Peyer's patch (tissue), 4 donors: ENCODE results near the gene STIP1.

Experiments
- POLR2A ChIP-seq, 2 donors: fragments of 450-650 bp; IDR thresholded peaks; one replicate each; pipeline ENCODE4 v1.5.1; 2017; ENCODE audit warnings: antibody characterized with exemption in 2 of 2, mild to moderate bottlenecking in 2 of 2, moderate library complexity in 2 of 2
- TF ChIP-seq, protein P1 (sequence below), 6 experiments: fragments of 450-650 bp in 4 of 6; fragments of 200-600 bp in 2 of 6; sonication (generic) in 1 of 6; IDR thresholded peaks; one replicate each; pipeline ENCODE4 v1.5.1; 2017 to 2019; ENCODE audit warnings: antibody characterized with exemption in 6 of 6, mild to moderate bottlenecking in 3 of 6, moderate library complexity in 1 of 6

DNA sequence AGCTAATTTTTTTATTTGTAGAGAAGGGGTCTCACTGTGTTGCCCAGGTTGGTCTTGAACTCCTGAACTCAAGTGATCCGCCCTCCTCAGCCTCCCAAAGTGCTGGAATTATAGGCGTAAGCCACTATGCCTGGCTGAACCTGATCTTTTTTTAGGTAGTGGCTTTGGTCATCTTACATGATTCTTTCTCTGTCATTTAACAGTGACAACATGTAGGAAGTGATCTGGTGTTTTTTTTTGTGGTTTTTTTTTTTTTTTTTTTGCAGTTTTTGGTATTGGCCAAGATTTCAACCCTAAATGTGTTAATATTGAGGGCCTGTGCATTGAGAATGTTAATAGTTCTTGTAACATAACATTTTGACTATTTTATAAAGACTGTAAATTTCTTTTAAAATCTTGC is 12.5 kb downstream of the STIP1 start:
- TF ChIP-seq, protein P1, sequence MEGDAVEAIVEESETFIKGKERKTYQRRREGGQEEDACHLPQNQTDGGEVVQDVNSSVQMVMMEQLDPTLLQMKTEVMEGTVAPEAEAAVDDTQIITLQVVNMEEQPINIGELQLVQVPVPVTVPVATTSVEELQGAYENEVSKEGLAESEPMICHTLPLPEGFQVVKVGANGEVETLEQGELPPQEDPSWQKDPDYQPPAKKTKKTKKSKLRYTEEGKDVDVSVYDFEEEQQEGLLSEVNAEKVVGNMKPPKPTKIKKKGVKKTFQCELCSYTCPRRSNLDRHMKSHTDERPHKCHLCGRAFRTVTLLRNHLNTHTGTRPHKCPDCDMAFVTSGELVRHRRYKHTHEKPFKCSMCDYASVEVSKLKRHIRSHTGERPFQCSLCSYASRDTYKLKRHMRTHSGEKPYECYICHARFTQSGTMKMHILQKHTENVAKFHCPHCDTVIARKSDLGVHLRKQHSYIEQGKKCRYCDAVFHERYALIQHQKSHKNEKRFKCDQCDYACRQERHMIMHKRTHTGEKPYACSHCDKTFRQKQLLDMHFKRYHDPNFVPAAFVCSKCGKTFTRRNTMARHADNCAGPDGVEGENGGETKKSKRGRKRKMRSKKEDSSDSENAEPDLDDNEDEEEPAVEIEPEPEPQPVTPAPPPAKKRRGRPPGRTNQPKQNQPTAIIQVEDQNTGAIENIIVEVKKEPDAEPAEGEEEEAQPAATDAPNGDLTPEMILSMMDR (IDR thresholded peaks at IDR 0.05): no peak
- TF ChIP-seq POLR2A (IDR thresholded peaks at IDR 0.05): no peak
